HepG2 (cell line): ENCODE data around the gene ARVCF. TPM values are rescaled to one million over a fixed set of nuclear protein-coding genes. Genes with fewer than 3 reads are reported as not detected.

Experiments
- ATAC-seq: fragments of 200-7000 bp; cut with Tn5 transposase; 3 replicates; pipeline ENCODE4 v1.9.1; 2020; ENCODE audit warnings: mild to moderate bottlenecking, moderate library complexity
- BruUV-seq: library from RNA; stranded (reverse); fragments of 400-500 nt; replicated peaks from 2 replicates; lab custom pipeline; 2021; lab: Mats Ljungman, UMichigan
- CTCF ChIA-PET: fragments of 300-600 bp; formaldehyde crosslinking; extraction: SDS; loops from one replicate; lab custom pipeline; 2021; ENCODE audit warnings: low total read pairs, inconsistent platforms, low intra/inter-chr PET ratio; lab: Yijun Ruan, JAX
- POLR2A ChIA-PET: fragments of 350-600 bp; sonication (Branson Sonifier 250); formaldehyde crosslinking; loops from one replicate; lab custom pipeline; 2020; ENCODE audit warnings: antibody characterized with exemption, inconsistent platforms; lab: Yijun Ruan, JAX
- DNase-seq: peaks from one replicate; pipeline ENCODE4 v3.0.0-alpha.2; 2015; ENCODE audit warnings: low spot score
- FAIRE-seq: peaks from 3 replicates; lab custom pipeline; 2011; peaks lifted over from hg19 to GRCh38; lab: Jason Lieb, UNC
- H2AFZ ChIP-seq: one replicate; pipeline ENCODE4 v1.6.1; 2011; ENCODE audit warnings: low read length, inconsistent platforms
- H3K27ac ChIP-seq: fragments of 300-600 bp; 3 replicates; pipeline ENCODE4 v1.8.0; 2011; ENCODE audit warnings: mixed run types, mild to moderate bottlenecking, mixed read lengths, low read length, inconsistent platforms; ENCODE audit not compliant: insufficient read depth; ENCODE audit errors: extremely low read length
- H3K27me3 ChIP-seq, 2 experiments: fragments of 200-600 bp in 1 of 2; 2 replicates in 1 of 2; 3 replicates in 1 of 2; pipeline versions ENCODE4 v1.6.0 to v1.8.0; 2011; ENCODE audit warnings: low read length in 2 of 2, mild to moderate bottlenecking in 2 of 2, moderate library complexity in 2 of 2, inconsistent platforms in 1 of 2; ENCODE audit not compliant: insufficient read depth in 2 of 2, control insufficient read depth in 1 of 2
- H3K36me3 ChIP-seq, 2 experiments: fragments of 200-600 bp in 1 of 2; replicated peaks in 1 of 2; 2 replicates in 1 of 2; 3 replicates in 1 of 2; pipeline versions ENCODE4 v1.5.1 to v1.8.0; 2011; ENCODE audit warnings: low read length in 2 of 2, inconsistent platforms in 1 of 2; ENCODE audit not compliant: insufficient read depth in 2 of 2, control insufficient read depth in 1 of 2
- H3K4me1 ChIP-seq: 2 replicates; pipeline ENCODE4 v1.5.1; 2012; ENCODE audit warnings: low read length, inconsistent platforms; ENCODE audit not compliant: insufficient read depth
- H3K4me2 ChIP-seq: 2 replicates; pipeline ENCODE4 v1.6.0; 2011; ENCODE audit warnings: low read depth, low read length, inconsistent platforms
- H3K4me3 ChIP-seq, 3 experiments: fragments of 200-600 bp in 1 of 3; sonication (generic), shearing (Covaris generic) in 1 of 3; replicated peaks in 1 of 3; 2 replicates each; pipeline ENCODE4 v1.5.1; 2011 to 2016; ENCODE audit warnings: low read length in 3 of 3, inconsistent platforms in 2 of 3, low read depth in 2 of 3, mild to moderate bottlenecking in 2 of 3, control low read depth in 1 of 3, mixed read lengths in 1 of 3; ENCODE audit not compliant: insufficient read depth in 1 of 3
- H3K79me2 ChIP-seq: one replicate; pipeline ENCODE4 v1.6.1; 2011; ENCODE audit warnings: low read length, inconsistent platforms; ENCODE audit not compliant: insufficient read depth
- H3K9ac ChIP-seq: 2 replicates; pipeline ENCODE4 v1.6.0; 2011; ENCODE audit warnings: mild to moderate bottlenecking, low read depth, low read length, inconsistent platforms; ENCODE audit not compliant: insufficient read depth
- H3K9me3 ChIP-seq: 2 replicates; pipeline ENCODE4 v1.5.1; 2012; ENCODE audit warnings: mild to moderate bottlenecking, low read length
- H4K20me1 ChIP-seq: 2 replicates; pipeline ENCODE4 v1.6.0; 2011; ENCODE audit warnings: inconsistent platforms, mild to moderate bottlenecking, low read length, moderate library complexity; ENCODE audit not compliant: insufficient read depth
- ARNTL ChIP-seq: sonication (generic); formaldehyde crosslinking; IDR thresholded peaks from 2 replicates; pipeline ENCODE4 v1.4.0; 2020; ENCODE audit warnings: mild to moderate bottlenecking, missing genetic modification reagents
- CBX1 ChIP-seq: IDR thresholded peaks from one replicate; pipeline ENCODE4 v1.6.1; 2016; ENCODE audit warnings: antibody characterized with exemption, low read depth
- FOXJ3 ChIP-seq: sonication (generic); formaldehyde crosslinking; IDR thresholded peaks from 2 replicates; pipeline ENCODE4 v1.4.0; 2020; ENCODE audit warnings: missing genetic modification reagents, mild to moderate bottlenecking, borderline replicate concordance
- SMAD1 ChIP-seq: sonication (generic); formaldehyde crosslinking; IDR thresholded peaks from 2 replicates; pipeline ENCODE4 v1.4.0; 2020; ENCODE audit warnings: missing genetic modification reagents, low read depth, mild to moderate bottlenecking, borderline replicate concordance
- SUZ12 ChIP-seq: fragments of 150-350 bp; IDR thresholded peaks from 2 replicates; pipeline ENCODE4 v1.6.1; 2014; ENCODE audit warnings: low read depth, low read length
- ZFP37 ChIP-seq: sonication (generic); formaldehyde crosslinking; IDR thresholded peaks from 2 replicates; pipeline ENCODE4 v1.4.0; 2020; ENCODE audit warnings: missing genetic modification reagents, borderline replicate concordance
- ZNF3 ChIP-seq: IDR thresholded peaks from 2 replicates; pipeline ENCODE4 v1.7.0; 2017; ENCODE audit warnings: inconsistent platforms
- WGBS: methylation state at CpG from one replicate; pipeline ENCODE4 v1.1.6; 2017; ENCODE audit warnings: low lambda C conversion rate; 5-methylcytosine and 5-hydroxymethylcytosine counted together
- in situ Hi-C: cut with HindIII; loops from 2 replicates; pipeline ENCODE4 v1.10.0; 2017; ENCODE audit warnings: low pct_unique_long_range_greater_than_20kb; ENCODE audit not compliant: extremely low pct_ligation_motif_present
- intact Hi-C: fragments of 100-400 bp; cut with micrococcal nuclease; formaldehyde crosslinking; loops from one replicate; pipeline ENCODE4 v1.10.0; 2022; ENCODE audit not compliant: unreplicated experiment
- polyA plus RNA-seq, 8 experiments: library from polyadenylated mRNA; depleted of rRNA in 3 of 8; stranded (reverse) in 7 of 8; unstranded in 1 of 8; fragments of >200 nt; fragmentation: Illumina TruSeq in 4 of 8; extraction: Trizol in 4 of 8; gene quantifications; 2 replicates each; pipeline versions ENCODE4 v1.2.1 to v1.2.3, GENCODE V29; 2011 to 2016; ENCODE audit warnings: low read depth in 4 of 8, missing spikeins in 1 of 8, mixed read lengths in 1 of 8; ENCODE audit not compliant: insufficient read depth in 1 of 8
- total RNA-seq, 5 experiments: library from RNA; depleted of rRNA; stranded (reverse); fragments of >200 nt; fragmentation: Illumina TruSeq; extraction: Trizol; gene quantifications; 2 replicates each; pipeline ENCODE4 v1.2.3, GENCODE V29; 2016; ENCODE audit warnings: low read depth in 1 of 5
- TF ChIP-seq, protein P1 (sequence below): sonication (generic); formaldehyde crosslinking; conservative IDR thresholded peaks from 2 replicates; pipeline ENCODE4 v1.4.0; 2020; ENCODE audit warnings: mild to moderate bottlenecking, missing genetic modification reagents, moderate library complexity
- TF ChIP-seq, protein P2 (sequence below): sonication (generic); formaldehyde crosslinking; IDR thresholded peaks from 2 replicates; pipeline ENCODE4 v1.4.0; 2020; ENCODE audit warnings: mild to moderate bottlenecking, missing genetic modification reagents, borderline replicate concordance
- TF ChIP-seq, protein P3 (sequence below): sonication (generic); formaldehyde crosslinking; IDR thresholded peaks from 2 replicates; pipeline ENCODE4 v1.5.0; 2020; ENCODE audit warnings: missing genetic modification reagents
- TF ChIP-seq, protein P4 (sequence below): IDR thresholded peaks from 2 replicates; pipeline ENCODE4 v1.6.1; 2016; ENCODE audit warnings: low read depth

The ARVCF gene
- total and polyA plus RNA-seq, 2 of the 13 experiments (the other 11 are each of a cell fraction or from before 2014, with no cell fraction given) = 16.4 to 17.7 TPM

DNA sequence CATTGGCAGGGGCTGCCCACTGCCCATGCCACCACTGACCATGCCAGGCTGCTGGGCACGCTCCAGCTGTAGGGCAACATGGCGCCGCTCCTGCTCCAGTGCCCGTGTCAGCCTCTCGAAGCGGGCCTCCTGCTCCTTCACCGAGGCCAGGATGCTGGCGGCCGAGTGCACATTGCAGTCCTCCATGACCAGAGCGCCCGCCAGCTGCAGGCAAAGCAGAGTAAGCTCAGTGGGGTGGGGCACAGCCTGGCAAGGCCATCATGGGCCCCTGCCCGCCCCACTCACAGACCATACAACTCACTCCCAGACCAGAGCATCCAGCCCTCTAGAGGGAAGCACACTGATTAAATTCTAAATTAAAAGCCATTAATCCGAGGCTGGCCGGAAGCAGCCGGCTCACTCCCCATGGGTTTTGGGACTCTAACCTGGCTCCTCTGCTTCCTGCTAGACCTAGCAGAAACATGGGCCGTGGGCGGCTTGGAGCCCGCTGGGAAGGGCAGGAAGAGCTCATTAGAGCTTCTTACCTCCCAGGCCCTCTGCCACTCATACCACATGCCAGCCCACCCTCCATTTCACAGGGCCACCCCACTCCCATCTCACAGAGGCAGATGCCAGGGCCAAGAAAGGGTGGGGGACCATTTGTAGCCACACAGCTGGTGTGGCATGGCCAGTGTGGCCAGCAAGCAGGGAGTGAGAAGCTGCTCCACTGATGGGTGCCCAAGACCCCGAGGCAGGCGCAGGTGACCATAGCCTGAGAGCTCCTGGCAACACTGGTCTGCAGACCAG is 25.8 kb downstream of the ARVCF start (continued):
- no peak for TF ChIP-seq SMAD1 (CRISPR knock-in tag)
- TF ChIP-seq, protein P1, sequence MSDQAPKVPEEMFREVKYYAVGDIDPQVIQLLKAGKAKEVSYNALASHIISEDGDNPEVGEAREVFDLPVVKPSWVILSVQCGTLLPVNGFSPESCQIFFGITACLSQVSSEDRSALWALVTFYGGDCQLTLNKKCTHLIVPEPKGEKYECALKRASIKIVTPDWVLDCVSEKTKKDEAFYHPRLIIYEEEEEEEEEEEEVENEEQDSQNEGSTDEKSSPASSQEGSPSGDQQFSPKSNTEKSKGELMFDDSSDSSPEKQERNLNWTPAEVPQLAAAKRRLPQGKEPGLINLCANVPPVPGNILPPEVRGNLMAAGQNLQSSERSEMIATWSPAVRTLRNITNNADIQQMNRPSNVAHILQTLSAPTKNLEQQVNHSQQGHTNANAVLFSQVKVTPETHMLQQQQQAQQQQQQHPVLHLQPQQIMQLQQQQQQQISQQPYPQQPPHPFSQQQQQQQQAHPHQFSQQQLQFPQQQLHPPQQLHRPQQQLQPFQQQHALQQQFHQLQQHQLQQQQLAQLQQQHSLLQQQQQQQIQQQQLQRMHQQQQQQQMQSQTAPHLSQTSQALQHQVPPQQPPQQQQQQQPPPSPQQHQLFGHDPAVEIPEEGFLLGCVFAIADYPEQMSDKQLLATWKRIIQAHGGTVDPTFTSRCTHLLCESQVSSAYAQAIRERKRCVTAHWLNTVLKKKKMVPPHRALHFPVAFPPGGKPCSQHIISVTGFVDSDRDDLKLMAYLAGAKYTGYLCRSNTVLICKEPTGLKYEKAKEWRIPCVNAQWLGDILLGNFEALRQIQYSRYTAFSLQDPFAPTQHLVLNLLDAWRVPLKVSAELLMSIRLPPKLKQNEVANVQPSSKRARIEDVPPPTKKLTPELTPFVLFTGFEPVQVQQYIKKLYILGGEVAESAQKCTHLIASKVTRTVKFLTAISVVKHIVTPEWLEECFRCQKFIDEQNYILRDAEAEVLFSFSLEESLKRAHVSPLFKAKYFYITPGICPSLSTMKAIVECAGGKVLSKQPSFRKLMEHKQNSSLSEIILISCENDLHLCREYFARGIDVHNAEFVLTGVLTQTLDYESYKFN (CRISPR knock-in tag) = no peak
- no peak for TF ChIP-seq ZNF3 (CRISPR knock-in tag)
- TF ChIP-seq, all 625 proteins: peak for 0

DNA sequence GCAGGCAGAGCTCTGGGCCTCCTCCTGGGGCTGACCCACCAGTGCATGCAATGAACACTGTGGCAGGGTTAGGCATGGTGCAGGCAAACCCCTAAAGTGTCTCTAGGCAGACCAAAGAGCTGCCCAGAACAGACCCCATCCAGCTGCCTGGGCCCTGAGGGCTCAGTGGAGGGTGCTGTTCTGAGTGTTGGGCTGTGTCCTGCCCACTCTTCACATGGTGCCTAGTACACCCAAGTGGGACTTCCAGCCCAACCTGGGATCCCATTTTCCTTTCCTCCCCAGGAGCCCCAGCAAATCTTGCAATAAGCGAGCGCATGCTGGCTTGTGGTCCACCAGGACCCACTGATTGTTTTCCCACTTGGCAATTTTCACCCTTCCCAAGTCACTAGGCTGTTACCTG is 26.4 kb downstream of the ARVCF start:
- FAIRE-seq (no peak), DNase-seq (no peak), ATAC-seq (no peak)
- intact Hi-C loops (no loop called here), in situ Hi-C loops (no loop called here)
- WGBS = 50% methylated on average over 2 of the region's 2 CpGs
- Histone ChIP-seq H3K4me1 (peaks cover 18% of the 10 kb centered on the region), H3K9ac (no peak overlapping the region), H3K27me3 (no peaks in the 10 kb centered on the region), H3K9me3 (no peaks in the 10 kb centered on the region), H3K4me3 (no peak overlapping the region), H3K79me2 (no peaks in the 10 kb centered on the region), H3K27ac (no peak overlapping the region), H3K4me2 (no peak overlapping the region), H2AFZ (no peak overlapping the region), H4K20me1 (peaks cover 9% of the 10 kb centered on the region; the same call in 1 of the 2 replicates), H3K36me3 (no peaks in the 10 kb centered on the region; a peak in 1 of 5 replicates)
- no TSS peak for BruUV-seq
- ChIA-PET CTCF (no interaction called here), POLR2A (no interaction called here)
- no peak for TF ChIP-seq FOXJ3 (CRISPR knock-in tag)
- TF ChIP-seq ZFP37 (CRISPR knock-in tag) = no peak
- TF ChIP-seq, protein P2, sequence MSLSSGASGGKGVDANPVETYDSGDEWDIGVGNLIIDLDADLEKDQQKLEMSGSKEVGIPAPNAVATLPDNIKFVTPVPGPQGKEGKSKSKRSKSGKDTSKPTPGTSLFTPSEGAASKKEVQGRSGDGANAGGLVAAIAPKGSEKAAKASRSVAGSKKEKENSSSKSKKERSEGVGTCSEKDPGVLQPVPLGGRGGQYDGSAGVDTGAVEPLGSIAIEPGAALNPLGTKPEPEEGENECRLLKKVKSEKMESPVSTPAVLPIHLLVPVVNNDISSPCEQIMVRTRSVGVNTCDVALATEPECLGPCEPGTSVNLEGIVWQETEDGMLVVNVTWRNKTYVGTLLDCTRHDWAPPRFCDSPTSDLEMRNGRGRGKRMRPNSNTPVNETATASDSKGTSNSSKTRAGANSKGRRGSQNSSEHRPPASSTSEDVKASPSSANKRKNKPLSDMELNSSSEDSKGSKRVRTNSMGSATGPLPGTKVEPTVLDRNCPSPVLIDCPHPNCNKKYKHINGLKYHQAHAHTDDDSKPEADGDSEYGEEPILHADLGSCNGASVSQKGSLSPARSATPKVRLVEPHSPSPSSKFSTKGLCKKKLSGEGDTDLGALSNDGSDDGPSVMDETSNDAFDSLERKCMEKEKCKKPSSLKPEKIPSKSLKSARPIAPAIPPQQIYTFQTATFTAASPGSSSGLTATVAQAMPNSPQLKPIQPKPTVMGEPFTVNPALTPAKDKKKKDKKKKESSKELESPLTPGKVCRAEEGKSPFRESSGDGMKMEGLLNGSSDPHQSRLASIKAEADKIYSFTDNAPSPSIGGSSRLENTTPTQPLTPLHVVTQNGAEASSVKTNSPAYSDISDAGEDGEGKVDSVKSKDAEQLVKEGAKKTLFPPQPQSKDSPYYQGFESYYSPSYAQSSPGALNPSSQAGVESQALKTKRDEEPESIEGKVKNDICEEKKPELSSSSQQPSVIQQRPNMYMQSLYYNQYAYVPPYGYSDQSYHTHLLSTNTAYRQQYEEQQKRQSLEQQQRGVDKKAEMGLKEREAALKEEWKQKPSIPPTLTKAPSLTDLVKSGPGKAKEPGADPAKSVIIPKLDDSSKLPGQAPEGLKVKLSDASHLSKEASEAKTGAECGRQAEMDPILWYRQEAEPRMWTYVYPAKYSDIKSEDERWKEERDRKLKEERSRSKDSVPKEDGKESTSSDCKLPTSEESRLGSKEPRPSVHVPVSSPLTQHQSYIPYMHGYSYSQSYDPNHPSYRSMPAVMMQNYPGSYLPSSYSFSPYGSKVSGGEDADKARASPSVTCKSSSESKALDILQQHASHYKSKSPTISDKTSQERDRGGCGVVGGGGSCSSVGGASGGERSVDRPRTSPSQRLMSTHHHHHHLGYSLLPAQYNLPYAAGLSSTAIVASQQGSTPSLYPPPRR (CRISPR knock-in tag) = no peak
- TF ChIP-seq, protein P3, sequence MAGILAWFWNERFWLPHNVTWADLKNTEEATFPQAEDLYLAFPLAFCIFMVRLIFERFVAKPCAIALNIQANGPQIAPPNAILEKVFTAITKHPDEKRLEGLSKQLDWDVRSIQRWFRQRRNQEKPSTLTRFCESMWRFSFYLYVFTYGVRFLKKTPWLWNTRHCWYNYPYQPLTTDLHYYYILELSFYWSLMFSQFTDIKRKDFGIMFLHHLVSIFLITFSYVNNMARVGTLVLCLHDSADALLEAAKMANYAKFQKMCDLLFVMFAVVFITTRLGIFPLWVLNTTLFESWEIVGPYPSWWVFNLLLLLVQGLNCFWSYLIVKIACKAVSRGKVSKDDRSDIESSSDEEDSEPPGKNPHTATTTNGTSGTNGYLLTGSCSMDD (CRISPR knock-in tag) = no peak
- TF ChIP-seq ARNTL (CRISPR knock-in tag) = no peak
- TF ChIP-seq CBX1 = no peak
- no peak for TF ChIP-seq SUZ12
- TF ChIP-seq, protein P4, sequence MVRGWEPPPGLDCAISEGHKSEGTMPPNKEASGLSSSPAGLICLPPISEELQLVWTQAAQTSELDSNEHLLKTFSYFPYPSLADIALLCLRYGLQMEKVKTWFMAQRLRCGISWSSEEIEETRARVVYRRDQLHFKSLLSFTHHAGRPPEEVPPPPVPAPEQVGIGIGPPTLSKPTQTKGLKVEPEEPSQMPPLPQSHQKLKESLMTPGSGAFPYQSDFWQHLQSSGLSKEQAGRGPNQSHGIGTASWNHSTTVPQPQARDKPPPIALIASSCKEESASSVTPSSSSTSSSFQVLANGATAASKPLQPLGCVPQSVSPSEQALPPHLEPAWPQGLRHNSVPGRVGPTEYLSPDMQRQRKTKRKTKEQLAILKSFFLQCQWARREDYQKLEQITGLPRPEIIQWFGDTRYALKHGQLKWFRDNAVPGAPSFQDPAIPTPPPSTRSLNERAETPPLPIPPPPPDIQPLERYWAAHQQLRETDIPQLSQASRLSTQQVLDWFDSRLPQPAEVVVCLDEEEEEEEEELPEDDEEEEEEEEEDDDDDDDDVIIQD (CRISPR knock-in tag) = no peak
